ENCODE results near the gene KLHL10. TPM values are rescaled to one million over a fixed set of nuclear protein-coding genes. Genes with fewer than 3 reads are reported as not detected.
A peak's percentile ranks its signal among the peaks of the same experiment; 100 is the strongest.

The KLHL10 gene
- total and polyA plus RNA-seq, 9 of the 15 experiments (the other 6 are each of a cell fraction or from before 2014, with no cell fraction given) = 0.06 to 0.56 (median 0.12) TPM; not detected in 5

DNA sequence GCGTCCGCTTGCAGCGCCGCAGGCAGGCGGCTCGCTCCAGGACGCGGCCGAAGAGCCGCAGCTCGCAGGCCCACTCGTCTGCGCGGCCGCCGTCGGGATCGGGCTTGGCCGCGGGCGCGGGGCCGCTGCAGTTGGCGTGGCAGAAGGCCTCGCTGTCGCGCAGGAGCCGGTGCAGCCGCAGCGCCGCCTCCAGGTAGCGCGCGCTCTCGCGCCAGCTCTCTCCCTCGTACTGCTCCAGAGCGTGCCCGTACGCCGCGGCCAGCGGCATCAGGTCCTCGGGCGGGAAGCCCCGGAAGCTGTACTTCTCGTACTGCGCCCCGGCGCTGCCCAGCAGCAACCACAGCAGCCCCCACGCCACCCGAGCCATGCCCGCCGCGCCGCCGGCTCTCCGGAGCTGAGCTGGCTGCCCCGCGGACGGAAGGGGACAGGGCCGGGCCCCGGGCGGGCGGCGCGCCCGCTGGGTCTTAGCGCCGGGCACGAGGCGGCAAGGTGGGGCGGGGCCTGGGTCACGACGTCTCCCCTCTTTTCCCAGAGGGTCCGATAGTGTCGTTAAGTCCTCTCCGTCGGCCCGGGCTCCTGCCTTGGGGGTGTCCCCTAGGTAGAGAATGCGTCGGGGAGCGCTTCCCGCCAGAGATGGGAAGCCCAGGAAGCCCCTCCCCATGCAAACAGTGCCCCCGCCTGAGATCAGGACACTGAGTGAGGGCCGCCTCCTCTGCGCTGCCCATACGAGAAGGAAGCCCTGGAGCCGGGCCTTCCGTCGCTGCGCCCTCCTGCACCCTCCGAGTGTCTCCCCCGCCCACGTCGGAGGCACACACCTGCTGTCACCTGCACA is 25.9 kb upstream of the KLHL10 start, which contains the start of gene P3H4 (continued):
- TF ChIP-seq BCL6 (CRISPR knock-in tag; IDR thresholded peaks at IDR 0.05) (no peak), HDAC8 (tag; IDR thresholded peaks at IDR 0.05) (peak; percentile 75), ARID2 (IDR thresholded peaks at IDR 0.05) (no peak), CCAR2 (IDR thresholded peaks at IDR 0.05; ENCODE audit: low read depth, low read length) (no peak), KLF13 (tag; IDR thresholded peaks at IDR 0.05; ENCODE audit: borderline replicate concordance, low read depth) (no peak), ZNF589 (CRISPR knock-in tag; IDR thresholded peaks at IDR 0.05; ENCODE audit: low read depth) (no peak), CEBPG (CRISPR knock-in tag; IDR thresholded peaks at IDR 0.05) (no peak), CEBPG (tag; conservative IDR thresholded peaks at IDR 0.05 in 1 of 2, IDR thresholded peaks at IDR 0.05 in 1 of 2) (no peak), TAF7 (tag; IDR thresholded peaks at IDR 0.05) (no peak), ZNF507 (tag; conservative IDR thresholded peaks at IDR 0.05) (no peak), ETV1 (tag; conservative IDR thresholded peaks at IDR 0.05; ENCODE audit: low read depth) (no peak), PHTF2 (CRISPR knock-in tag; IDR thresholded peaks at IDR 0.05) (no peak), XRCC5 (IDR thresholded peaks at IDR 0.05; ENCODE audit: low read depth, low read length) (0 out of 2 replicates have a peak, but pooled peaks have one; percentile 63), DPF2 (IDR thresholded peaks at IDR 0.05) (no peak), HCFC1 (IDR thresholded peaks at IDR 0.05; ENCODE audit: low read depth, low read length) (no peak)
- TF ChIP-seq, protein P1, sequence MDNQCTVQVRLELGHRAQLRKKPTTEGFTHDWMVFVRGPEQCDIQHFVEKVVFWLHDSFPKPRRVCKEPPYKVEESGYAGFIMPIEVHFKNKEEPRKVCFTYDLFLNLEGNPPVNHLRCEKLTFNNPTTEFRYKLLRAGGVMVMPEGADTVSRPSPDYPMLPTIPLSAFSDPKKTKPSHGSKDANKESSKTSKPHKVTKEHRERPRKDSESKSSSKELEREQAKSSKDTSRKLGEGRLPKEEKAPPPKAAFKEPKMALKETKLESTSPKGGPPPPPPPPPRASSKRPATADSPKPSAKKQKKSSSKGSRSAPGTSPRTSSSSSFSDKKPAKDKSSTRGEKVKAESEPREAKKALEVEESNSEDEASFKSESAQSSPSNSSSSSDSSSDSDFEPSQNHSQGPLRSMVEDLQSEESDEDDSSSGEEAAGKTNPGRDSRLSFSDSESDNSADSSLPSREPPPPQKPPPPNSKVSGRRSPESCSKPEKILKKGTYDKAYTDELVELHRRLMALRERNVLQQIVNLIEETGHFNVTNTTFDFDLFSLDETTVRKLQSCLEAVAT (IDR thresholded peaks at IDR 0.05) = no peak
- TF ChIP-seq, protein P2, sequence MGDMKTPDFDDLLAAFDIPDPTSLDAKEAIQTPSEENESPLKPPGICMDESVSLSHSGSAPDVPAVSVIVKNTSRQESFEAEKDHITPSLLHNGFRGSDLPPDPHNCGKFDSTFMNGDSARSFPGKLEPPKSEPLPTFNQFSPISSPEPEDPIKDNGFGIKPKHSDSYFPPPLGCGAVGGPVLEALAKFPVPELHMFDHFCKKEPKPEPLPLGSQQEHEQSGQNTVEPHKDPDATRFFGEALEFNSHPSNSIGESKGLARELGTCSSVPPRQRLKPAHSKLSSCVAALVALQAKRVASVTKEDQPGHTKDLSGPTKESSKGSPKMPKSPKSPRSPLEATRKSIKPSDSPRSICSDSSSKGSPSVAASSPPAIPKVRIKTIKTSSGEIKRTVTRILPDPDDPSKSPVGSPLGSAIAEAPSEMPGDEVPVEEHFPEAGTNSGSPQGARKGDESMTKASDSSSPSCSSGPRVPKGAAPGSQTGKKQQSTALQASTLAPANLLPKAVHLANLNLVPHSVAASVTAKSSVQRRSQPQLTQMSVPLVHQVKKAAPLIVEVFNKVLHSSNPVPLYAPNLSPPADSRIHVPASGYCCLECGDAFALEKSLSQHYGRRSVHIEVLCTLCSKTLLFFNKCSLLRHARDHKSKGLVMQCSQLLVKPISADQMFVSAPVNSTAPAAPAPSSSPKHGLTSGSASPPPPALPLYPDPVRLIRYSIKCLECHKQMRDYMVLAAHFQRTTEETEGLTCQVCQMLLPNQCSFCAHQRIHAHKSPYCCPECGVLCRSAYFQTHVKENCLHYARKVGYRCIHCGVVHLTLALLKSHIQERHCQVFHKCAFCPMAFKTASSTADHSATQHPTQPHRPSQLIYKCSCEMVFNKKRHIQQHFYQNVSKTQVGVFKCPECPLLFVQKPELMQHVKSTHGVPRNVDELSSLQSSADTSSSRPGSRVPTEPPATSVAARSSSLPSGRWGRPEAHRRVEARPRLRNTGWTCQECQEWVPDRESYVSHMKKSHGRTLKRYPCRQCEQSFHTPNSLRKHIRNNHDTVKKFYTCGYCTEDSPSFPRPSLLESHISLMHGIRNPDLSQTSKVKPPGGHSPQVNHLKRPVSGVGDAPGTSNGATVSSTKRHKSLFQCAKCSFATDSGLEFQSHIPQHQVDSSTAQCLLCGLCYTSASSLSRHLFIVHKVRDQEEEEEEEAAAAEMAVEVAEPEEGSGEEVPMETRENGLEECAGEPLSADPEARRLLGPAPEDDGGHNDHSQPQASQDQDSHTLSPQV (IDR thresholded peaks at IDR 0.05) = peak; percentile 79
- TF ChIP-seq, protein P3, sequence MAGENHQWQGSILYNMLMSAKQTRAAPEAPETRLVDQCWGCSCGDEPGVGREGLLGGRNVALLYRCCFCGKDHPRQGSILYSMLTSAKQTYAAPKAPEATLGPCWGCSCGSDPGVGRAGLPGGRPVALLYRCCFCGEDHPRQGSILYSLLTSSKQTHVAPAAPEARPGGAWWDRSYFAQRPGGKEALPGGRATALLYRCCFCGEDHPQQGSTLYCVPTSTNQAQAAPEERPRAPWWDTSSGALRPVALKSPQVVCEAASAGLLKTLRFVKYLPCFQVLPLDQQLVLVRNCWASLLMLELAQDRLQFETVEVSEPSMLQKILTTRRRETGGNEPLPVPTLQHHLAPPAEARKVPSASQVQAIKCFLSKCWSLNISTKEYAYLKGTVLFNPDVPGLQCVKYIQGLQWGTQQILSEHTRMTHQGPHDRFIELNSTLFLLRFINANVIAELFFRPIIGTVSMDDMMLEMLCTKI (IDR thresholded peaks at IDR 0.05; ENCODE audit: partially characterized antibody) = no peak
- TF ChIP-seq, protein P4, sequence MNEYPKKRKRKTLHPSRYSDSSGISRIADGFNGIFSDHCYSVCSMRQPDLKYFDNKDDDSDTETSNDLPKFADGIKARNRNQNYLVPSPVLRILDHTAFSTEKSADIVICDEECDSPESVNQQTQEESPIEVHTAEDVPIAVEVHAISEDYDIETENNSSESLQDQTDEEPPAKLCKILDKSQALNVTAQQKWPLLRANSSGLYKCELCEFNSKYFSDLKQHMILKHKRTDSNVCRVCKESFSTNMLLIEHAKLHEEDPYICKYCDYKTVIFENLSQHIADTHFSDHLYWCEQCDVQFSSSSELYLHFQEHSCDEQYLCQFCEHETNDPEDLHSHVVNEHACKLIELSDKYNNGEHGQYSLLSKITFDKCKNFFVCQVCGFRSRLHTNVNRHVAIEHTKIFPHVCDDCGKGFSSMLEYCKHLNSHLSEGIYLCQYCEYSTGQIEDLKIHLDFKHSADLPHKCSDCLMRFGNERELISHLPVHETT (CRISPR knock-in tag; conservative IDR thresholded peaks at IDR 0.05 in 1 of 2, IDR thresholded peaks at IDR 0.05 in 1 of 2) = peak in 1 of 2 experiments; percentile 32; a peak in 1 of 4 replicates

Measured in K562 (cell line).